Heart left ventricle (tissue), 16 donors: ENCODE data around the gene DPP10. TPM values are rescaled to one million over a fixed set of nuclear protein-coding genes. Genes with fewer than 3 reads are reported as not detected.

Source experiments
- ATAC-seq, 4 donors: fragments of 200-7000 bp; cut with Tn5 transposase; one replicate each; pipeline ENCODE4 v1.9.1; 2020 to 2022; ENCODE audit warnings: moderate library complexity in 4 of 4, mild to moderate bottlenecking in 3 of 4, moderate number of reproducible peaks in 1 of 4
- DNase-seq, 5 donors: peaks; one replicate each; pipeline ENCODE4 v3.0.0-alpha.2; 2020
- H3K27ac ChIP-seq, 12 donors: fragments of 200-600 bp; sonication (generic) in 4 of 12; one replicate each; pipeline versions ENCODE4 v1.5.0 to v1.8.0; 2016 to 2022; ENCODE audit warnings: mild to moderate bottlenecking in 2 of 12
- H3K27me3 ChIP-seq, 9 donors: fragments of 200-600 bp; sonication (generic) in 2 of 9; one replicate each; pipeline versions ENCODE4 v1.5.1 to v1.8.0; 2016 to 2022; ENCODE audit warnings: mild to moderate bottlenecking in 3 of 9
- H3K36me3 ChIP-seq, 9 donors: fragments of 200-600 bp; sonication (generic) in 2 of 9; one replicate each; pipeline versions ENCODE4 v1.5.0 to v1.8.0; 2018 to 2022; ENCODE audit warnings: mild to moderate bottlenecking in 2 of 9
- H3K4me1 ChIP-seq, 12 donors: fragments of 200-600 bp; sonication (generic) in 4 of 12; one replicate each; pipeline versions ENCODE4 v1.5.0 to v1.8.0; 2016 to 2022; ENCODE audit warnings: mild to moderate bottlenecking in 3 of 12
- H3K4me3 ChIP-seq, 12 donors: fragments of 200-600 bp; sonication (generic) in 4 of 12; one replicate each; pipeline versions ENCODE4 v1.5.0 to v1.8.0; 2017 to 2022; ENCODE audit warnings: mild to moderate bottlenecking in 9 of 12, moderate library complexity in 4 of 12
- H3K9me3 ChIP-seq, 12 donors: fragments of 200-600 bp; sonication (generic) in 4 of 12; one replicate each; pipeline versions ENCODE4 v1.5.0 to v1.8.0; 2016 to 2022; ENCODE audit warnings: mild to moderate bottlenecking in 1 of 12
- CTCF ChIP-seq, 12 donors: fragments of 200-600 bp; sonication (generic) in 4 of 12; IDR thresholded peaks; one replicate each; pipeline versions ENCODE4 v1.5.0 to v1.8.0; 2018 to 2022; ENCODE audit warnings: antibody characterized with exemption in 12 of 12, mild to moderate bottlenecking in 5 of 12
- POLR2A ChIP-seq, 2 donors: fragments of 450-650 bp; IDR thresholded peaks; one replicate each; pipeline ENCODE4 v1.6.1; 2017; ENCODE audit warnings: antibody characterized with exemption in 2 of 2, mild to moderate bottlenecking in 2 of 2, moderate library complexity in 2 of 2
- WGBS, 4 donors: extraction: QIAGEN DNeasy Blood & Tissue Kit in 2 of 4; methylation state at CpG; one replicate each; pipeline versions ENCODE4 v1.1.5 to v1.1.7; 2013 to 2018; 5-methylcytosine and 5-hydroxymethylcytosine counted together
- intact Hi-C, 10 donors: fragments of 100-400 bp; cut with DNase I; formaldehyde crosslinking; loops; one replicate each; pipeline versions ENCODE4 v1.11.1 to v1.14.2; 2022
- polyA plus RNA-seq, 2 donors: library from polyadenylated mRNA; stranded (reverse); fragments of 200-250 nt; gene quantifications; one replicate each; pipeline ENCODE4 v1.2.3, GENCODE V29; 2013
- total RNA-seq, 9 donors: library from RNA; depleted of rRNA in 2 of 9; stranded (reverse); fragments of >200 nt in 2 of 9; fragmentation: NEBNext Ultra II Directional in 3 of 9; extraction: Animal tissue kit (Norgen Biotek cat#: 25700) in 3 of 9; gene quantifications; one replicate each; pipeline versions ENCODE4 v1.1.0 to v1.2.4, GENCODE V29; 2016 to 2023
- donor health status: ischemic (EF 13 %, LVEDD 7.1; RV severe dilation, severe dysfunction).
- donor health status: healthy with polysubstance abuse.
- donor health status: DM: no; HTN: yes; CAD: no.
- donor health status: DM: no; HTN: no; CAD: no.
- donor health status: ischemic (EF 25% LVEDD 6.9; RV normal size, moderate dysfunction).
- donor health status: ischemic (EF 25% LVEDD 5.7; RV mildly dilated, moderate dysfunction).
- donor health status: healthy.
- donor health status: DM: yes; HTN: yes; CAD: no.
- donor health status: ischemic (EF 35%, LVEDD 5.7; RV mildly dilated, moderate dysfunction).
- donor health status: nonischemic (EF 11% LVEDD 7.7; RV severe dilation, severe dysfunction).
- donor health status: DM: yes; HTN: yes; CAD: no.
- donor health status: PGD.
- donor health status: ischemic (EF 29% LVEDD 5.4; RV normal size, mild dysfunction).
- donor health status: nonischemic (EF 23%, LVEDD 6.1; RV moderate dilation, normal function).

The DPP10 gene
- total and polyA plus RNA-seq, 11 donors: 0.88 TPM; not detected in 10

- 59 to 71% (median 64%) methylated on average over 8 of the region's 8 CpGs for WGBS, 4 donors
- TF ChIP-seq CTCF (IDR thresholded peaks at IDR 0.05) (no peak), POLR2A (IDR thresholded peaks at IDR 0.05) (no peak)
- intact Hi-C loops: no loop called here
- Histone ChIP-seq H3K4me3 (no peak overlapping the region), H3K9me3 (no peaks in the 10 kb centered on the region), H3K27ac (no peak overlapping the region), H3K36me3 (no peaks in the 10 kb centered on the region), H3K4me1 (no peaks in the 10 kb centered on the region), H3K27me3 (no peaks in the 10 kb centered on the region)
- DNase-seq (no peak), ATAC-seq (no peak)
Measured at GRCh38 chr2:114609801-114610200, 167.4 kb downstream of the DPP10 start.

- H3K9me3 ChIP-seq: no peaks in the 10 kb centered on the region
- no peak overlapping the region for H3K27ac ChIP-seq
- WGBS, 4 donors: 43 to 50% (median 43%) methylated on average over 7 of the region's 7 CpGs
- intact Hi-C loops: no loop called here
- no peak for TF ChIP-seq POLR2A (IDR thresholded peaks at IDR 0.05)
- TF ChIP-seq CTCF (IDR thresholded peaks at IDR 0.05): no peak
- H3K27me3 ChIP-seq: no peaks in the 10 kb centered on the region
- DNase-seq (no peak), ATAC-seq (no peak)
- H3K4me1 ChIP-seq: no peaks in the 10 kb centered on the region
- no peak overlapping the region for H3K4me3 ChIP-seq
- H3K36me3 ChIP-seq: no peaks in the 10 kb centered on the region
Measured at GRCh38 chr2:114610677-114611076, 168.2 kb downstream of the DPP10 start.

- Histone ChIP-seq H3K36me3 (no peaks in the 10 kb centered on the region), H3K4me3 (no peak overlapping the region), H3K9me3 (no peaks in the 10 kb centered on the region), H3K27ac (no peak overlapping the region), H3K27me3 (no peaks in the 10 kb centered on the region), H3K4me1 (no peaks in the 10 kb centered on the region)
- no peak for TF ChIP-seq POLR2A (IDR thresholded peaks at IDR 0.05)
- no peak for TF ChIP-seq CTCF (IDR thresholded peaks at IDR 0.05)
- ATAC-seq (no peak), DNase-seq (no peak)
- intact Hi-C loops: no loop called here
- WGBS, 4 donors: 81 to 92% (median 89%) methylated on average over 4 of the region's 4 CpGs
Measured at GRCh38 chr2:114614592-114614991, 172.2 kb downstream of the DPP10 start.

GRCh38 chr2:114628481-114628880 lies 186.0 kb downstream of the DPP10 start:
- 60 to 69% (median 63%) methylated on average over 7 of the region's 7 CpGs for WGBS, 4 donors
- Histone ChIP-seq H3K4me1 (no peaks in the 10 kb centered on the region), H3K27me3 (no peaks in the 10 kb centered on the region), H3K27ac (no peak overlapping the region), H3K9me3 (no peaks in the 10 kb centered on the region), H3K36me3 (no peaks in the 10 kb centered on the region), H3K4me3 (no peak overlapping the region)
- ATAC-seq (no peak), DNase-seq (no peak)
- TF ChIP-seq POLR2A (IDR thresholded peaks at IDR 0.05) (no peak), CTCF (IDR thresholded peaks at IDR 0.05) (no peak)
- intact Hi-C loops: no loop called here
